Nucleus accumbens (tissue), 56 donors: Measurements from ENCODE around the gene UBE2E2.
A peak's percentile ranks its signal among the peaks of the same experiment; 100 is the strongest.

Experiments
- DNase-seq, 56 donors: peaks; one replicate each; lab custom pipeline; 2025; lab: John Stamatoyannopoulos, UW

The UBE2E2 gene

DNA sequence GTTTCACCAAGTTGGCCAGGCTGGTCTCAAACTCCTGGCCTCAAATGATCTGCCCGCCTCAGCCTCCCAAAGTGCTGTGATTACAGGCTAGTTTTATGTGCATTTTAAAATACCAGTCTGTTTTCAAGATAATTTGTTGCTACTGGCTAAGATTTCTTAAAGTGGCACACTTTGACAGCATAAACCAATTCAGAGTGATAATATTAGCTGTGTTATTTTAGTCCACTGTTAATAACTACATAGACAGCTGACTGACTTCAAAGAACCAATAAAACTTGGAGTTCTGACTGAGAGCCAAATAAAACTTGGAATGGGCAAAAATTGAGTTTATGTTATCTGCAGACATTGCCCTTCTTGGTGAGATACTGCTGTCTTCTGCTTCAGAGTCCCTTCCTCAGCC, 291.8 kb downstream of the UBE2E2 start:
- no peak for DNase-seq

DNA sequence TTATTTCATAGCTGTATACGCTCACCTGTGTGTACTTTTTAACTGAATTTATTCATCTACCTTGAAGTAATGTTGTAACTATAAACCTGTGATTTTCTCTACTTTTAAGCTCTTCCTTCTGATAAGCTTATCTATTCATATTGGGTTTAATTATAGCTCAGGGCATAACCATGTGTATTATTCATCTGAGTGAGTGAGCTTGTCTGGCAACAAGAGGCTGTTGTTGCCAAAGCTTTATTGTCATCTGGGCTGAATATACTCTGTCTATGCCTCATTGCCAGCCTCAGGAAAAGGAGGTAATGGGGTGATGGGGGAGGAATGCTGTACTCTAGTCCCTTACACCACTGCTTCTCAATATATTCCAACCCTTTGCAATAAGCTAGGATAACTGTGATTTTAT, 292.4 kb downstream of the UBE2E2 start:
- DNase-seq, result no peak

DNA sequence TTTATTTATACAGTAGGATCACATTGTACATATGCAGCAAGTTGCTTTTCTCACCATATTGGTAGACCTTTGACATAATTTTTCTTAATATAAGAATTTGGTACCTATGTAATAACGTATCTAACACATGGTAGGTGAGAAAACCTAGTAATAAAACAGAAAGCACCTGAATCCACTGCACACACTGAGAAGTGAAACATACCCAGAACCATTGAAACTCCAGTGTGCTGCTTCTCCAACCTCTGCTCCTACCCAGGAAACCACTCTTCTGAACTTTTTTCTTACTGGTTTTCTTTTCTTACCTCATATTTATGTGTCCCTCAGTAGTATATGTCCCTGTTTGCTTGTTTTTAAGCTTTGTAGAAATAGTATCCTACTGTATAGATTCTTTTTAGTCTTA, 293.0 kb downstream of the UBE2E2 start:
- DNase-seq, result no peak

- DNase-seq, result no peak
These were observed 294.0 kb downstream of the UBE2E2 start for GRCh38 chr3:23497156-23497555.

- no peak for DNase-seq
These were observed 298.2 kb downstream of the UBE2E2 start for GRCh38 chr3:23501201-23501802.

DNA sequence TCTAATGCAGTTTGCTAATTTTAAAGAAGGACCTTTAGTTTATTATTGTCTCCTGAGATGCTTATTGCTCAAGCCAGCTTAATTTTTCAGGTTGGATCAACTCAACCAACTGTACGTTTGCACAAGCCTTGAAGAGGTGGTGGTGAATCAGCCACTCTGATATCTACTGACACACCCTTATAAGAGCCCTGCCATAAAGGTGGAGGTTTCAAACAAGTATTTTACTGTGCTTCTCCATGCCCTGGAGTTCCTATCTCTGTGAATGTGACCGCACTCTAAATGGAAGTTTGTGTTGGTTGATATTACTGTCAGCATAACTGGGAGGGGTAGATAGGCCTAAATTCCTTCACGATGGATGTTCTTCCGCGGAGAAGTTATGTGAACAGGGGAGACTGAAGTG, 305.3 kb downstream of the UBE2E2 start:
- DNase-seq, result no peak

GRCh38 chr3:23518441-23518840, 315.3 kb downstream of the UBE2E2 start:
- no peak for DNase-seq

- DNase-seq, result no peak
These were observed 316.4 kb downstream of the UBE2E2 start for GRCh38 chr3:23519314-23520208.

DNA sequence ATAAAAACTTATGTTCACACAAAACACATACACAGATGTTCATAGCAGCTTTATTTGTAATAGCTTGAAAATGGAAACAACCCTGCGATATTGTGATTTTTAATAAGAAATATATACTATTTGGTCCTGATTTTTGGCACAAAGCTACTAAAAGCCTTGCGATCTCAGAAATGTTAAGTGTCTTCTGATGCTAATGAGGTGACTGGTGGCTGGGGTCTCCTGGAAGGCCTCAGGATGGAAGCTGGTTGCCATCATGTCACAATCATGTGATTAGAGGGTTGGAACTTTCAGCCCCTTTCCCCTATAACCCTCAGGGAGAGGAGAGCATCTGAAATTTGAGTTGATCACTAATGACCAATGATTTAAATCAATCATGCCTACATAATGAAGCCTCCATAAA, 324.2 kb downstream of the UBE2E2 start:
- DNase-seq, result no peak

- DNase-seq, result no peak
These were observed 330.5 kb downstream of the UBE2E2 start for GRCh38 chr3:23533596-23533995.

DNA sequence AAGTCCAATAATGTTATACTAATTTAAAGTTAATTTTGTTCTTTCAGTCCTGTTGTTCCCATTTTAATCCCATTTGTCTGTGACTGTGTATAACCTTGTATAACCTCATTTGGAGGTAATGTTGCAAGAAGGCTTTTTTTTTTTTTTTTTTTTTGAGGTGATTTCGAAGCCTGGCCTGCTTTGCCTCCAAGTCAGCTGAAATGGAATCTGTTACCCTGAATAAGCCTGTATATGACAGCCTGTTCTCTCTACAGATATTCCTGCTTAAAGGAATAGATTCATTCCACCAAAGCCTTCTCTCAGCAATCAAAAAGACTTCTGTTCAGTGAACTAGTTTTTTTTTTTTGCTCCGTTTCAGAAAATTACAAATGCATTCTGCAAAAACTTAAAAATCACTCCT, 330.9 kb downstream of the UBE2E2 start:
- no peak for DNase-seq

- DNase-seq, result peak in 1 of 56 donors; percentile 4
These were observed 334.0 kb downstream of the UBE2E2 start for GRCh38 chr3:23537101-23537551.

DNA sequence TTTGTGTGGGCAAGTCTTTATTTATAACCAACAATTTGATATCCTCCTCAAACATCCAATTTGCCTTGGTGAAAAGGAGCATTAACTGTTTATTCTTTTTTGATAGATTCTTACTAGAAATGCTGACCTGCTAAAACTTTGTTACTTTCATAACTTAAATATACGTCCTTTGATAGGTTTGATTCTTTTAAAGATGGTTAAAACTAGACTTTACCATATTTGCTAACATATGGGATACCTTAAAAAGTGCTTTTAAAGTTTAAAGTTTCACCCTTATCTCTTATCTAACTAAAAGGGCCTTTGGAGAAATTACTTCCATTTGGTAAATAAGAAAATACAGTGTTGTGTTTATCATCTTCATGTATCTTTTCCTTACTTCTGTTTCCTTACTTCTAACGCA, 336.1 kb downstream of the UBE2E2 start:
- no peak for DNase-seq

DNA sequence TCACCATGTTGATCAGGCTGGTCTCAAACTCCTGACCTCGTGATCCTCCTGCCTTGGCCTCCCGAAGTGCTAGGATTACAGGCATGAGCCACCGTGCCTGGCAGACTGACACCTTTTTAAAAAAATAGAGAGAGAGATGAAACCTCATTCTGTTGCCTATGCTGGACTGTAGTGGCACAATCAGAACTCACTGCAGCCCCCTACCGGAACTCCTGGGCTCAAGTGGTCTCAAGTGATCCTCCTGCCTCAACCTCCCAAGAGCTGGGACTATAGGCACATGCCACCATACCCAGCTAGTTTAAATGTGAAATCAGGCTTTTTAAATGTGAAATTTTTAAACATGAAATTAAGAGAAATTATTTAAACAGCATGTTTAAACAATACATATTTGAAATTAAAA, 337.5 kb downstream of the UBE2E2 start:
- no peak for DNase-seq

GRCh38 chr3:23542079-23542478, 339.0 kb downstream of the UBE2E2 start:
- DNase-seq, result no peak

GRCh38 chr3:23546181-23546580, 343.1 kb downstream of the UBE2E2 start:
- no peak for DNase-seq

GRCh38 chr3:23547905-23548650, 345.0 kb downstream of the UBE2E2 start:
- DNase-seq, result no peak

DNA sequence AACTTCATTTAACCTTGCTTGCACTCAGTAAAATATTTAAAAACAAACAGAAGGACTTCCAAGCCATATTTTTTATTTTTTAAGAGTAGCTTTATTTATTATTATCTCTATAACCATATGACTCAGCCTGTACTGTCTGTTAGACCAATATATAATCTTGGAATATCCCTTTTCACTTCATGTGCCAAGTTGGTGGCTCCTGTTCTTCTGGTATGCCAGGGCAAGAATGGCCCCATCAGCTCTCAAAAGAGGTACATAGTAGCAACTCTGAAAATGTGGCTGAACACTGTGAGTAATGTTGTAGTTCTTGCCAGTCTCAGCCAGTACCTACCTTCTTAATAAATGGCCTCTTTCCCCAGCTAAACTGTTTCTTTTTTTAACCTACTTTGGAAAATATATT, 345.6 kb downstream of the UBE2E2 start:
- no peak for DNase-seq

- no peak for DNase-seq
These were observed 346.2 kb downstream of the UBE2E2 start for GRCh38 chr3:23549148-23549910.

DNA sequence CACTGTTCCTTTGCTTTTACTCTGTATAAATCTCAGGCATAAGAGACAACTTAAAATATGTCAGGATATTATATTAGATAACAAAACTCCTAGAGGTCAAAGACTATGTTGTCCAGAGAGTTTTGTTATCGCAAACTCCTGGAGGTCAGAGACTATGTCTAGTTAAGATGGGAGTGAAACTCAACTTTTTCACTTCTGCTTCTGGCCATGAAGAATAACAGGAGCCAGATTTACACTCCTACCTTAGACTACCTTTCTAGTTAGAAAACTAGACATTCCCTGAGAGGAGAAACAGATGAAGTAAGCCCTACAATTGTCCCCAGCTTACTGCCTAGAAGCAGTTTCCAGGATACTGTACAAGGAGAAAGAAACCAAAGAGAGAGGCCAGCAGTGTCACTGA, 347.3 kb downstream of the UBE2E2 start:
- DNase-seq, result no peak

DNA sequence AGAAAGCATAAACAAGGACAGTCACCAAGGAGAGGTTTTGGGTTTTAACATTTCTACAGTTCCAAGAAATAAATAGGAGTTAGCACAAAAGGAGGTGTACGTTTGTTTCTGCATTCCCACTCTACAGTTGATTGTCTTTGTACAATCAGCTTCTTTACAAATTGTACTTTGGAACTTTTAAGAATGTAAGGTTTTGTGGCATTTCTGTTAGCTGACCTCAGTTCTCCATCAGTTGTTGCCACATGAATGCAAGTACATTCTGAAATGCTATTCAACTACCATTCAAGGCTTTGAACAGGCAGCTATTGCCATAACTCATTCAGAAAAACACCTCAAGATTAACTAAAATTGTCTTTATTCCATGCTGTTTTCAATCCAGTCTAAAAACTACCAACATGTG, 349.4 kb downstream of the UBE2E2 start:
- no peak for DNase-seq
